Activated T-cell treated with anti-CD3 and anti-CD28 coated beads for 1 hour (primary cell): ENCODE measurements around the gene AWAT1.
"Not testable (repeated sequence)": the region's sequence is repeated elsewhere in the genome, so short reads cannot be mapped to it uniquely, and the experiment has no call there.

Experiments
- DNase-seq: peaks from one replicate; pipeline ENCODE4 v3.0.0-alpha.2; 2020; ENCODE audit warnings: low read depth

The AWAT1 gene

DNA sequence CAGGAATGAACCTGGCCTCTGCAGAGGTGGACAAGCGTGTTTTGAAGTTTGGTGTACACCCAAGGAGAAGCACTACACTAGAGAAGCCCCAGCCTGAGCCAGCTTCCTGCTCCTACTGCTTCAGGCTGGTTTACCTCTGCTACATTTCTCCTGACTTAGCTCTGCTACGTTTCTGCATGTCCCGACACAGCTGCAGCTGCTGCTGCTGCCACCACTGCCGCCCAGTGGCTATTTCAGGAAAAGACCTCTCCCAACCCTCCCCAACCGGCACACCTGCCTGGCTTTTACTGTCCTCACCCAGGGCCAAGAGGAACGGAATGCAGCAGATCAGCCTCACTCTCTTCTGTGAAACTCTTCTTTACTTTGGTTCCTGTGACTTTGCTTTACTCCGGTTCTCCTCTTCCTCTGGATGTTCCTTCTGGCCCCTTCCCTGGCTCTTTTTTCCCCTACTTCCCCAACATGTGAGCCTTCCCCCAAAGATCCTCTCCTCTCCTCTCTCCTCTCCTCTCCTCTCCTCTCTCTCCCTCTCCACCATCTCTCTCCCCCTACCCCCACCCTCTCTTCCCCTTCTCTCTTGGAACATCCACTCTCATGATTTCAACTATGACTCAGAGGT lies 28.6 kb downstream of the AWAT1 start:
- no peak for DNase-seq

DNA sequence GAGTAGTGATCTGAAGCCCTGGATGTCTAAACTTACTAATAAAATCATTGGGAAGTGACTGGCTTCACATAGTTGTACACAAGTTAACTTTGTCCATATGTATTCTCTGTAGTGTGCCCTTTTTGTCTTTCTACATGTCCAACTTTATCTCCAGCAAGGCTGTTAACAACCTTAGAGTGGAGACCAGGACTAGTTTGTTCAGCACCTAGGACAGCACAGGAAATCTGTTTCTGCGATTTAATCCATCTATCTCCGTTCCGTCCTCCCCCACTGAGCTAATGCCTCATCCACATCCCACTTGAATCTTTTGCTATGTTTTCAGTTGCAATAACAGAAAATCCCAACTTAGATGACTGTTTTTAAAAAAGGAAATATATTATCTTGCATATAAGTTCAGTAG lies 30.3 kb downstream of the AWAT1 start:
- DNase-seq = no peak

DNA sequence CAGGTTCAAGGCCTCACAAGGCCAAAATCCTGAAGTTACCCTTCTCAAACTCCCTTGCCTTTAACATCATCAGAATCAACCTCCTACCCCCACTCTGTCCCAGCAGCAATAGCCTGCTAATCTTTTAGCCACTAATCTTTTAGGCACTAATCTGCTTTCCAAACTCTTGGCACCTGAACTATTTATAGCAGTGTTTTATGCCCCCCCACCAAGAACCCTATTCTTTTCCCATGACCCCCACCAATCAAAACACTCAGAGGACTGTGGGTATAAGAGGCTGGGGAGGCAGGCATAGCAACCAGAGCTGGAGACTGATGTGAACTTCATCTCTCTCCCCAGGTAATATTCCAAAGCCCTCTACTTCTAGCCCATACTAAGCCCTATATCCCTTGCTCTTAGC lies 33.6 kb downstream of the AWAT1 start, which contains the start of gene ARR3:
Gene ARR3, plus strand, starts transcription at position 301 of the 400 bp plus-strand sequence. CDS start 1,052 bp downstream, outside the sequence.
- no peak for DNase-seq

- not testable (repeated sequence) for DNase-seq
These were observed 39.6 kb downstream of the AWAT1 start for GRCh38 chrX:70274029-70274428.

DNA sequence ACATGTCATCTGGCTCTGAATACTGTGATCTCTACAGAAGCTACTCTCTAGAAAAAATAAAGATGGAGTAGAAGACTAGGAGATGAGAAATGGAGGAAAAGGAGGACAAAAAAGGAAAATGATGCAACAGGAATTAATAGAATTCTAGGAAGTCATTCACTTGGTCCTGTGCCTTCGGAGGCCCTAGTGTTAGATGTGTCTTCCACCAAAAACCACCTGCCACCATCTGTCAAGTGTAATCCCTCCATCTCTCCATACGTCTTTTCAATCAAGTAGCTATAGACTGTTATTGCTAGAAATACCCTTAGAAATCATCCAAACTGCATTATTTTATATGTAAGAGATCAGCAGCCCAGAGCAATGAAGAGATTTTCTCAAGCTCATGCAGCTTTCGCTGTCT lies 44.6 kb downstream of the AWAT1 start:
- no peak for DNase-seq

- DNase-seq = no peak
These were observed 46.1 kb downstream of the AWAT1 start for GRCh38 chrX:70280573-70280972.

- no peak for DNase-seq
These were observed 47.5 kb downstream of the AWAT1 start, which contains the start of gene RAB41 for GRCh38 chrX:70281951-70282350. Gene RAB41, plus strand, starts transcription at chrX:70282172. Its CDS starts 46 bp downstream, at chrX:70282218.

DNA sequence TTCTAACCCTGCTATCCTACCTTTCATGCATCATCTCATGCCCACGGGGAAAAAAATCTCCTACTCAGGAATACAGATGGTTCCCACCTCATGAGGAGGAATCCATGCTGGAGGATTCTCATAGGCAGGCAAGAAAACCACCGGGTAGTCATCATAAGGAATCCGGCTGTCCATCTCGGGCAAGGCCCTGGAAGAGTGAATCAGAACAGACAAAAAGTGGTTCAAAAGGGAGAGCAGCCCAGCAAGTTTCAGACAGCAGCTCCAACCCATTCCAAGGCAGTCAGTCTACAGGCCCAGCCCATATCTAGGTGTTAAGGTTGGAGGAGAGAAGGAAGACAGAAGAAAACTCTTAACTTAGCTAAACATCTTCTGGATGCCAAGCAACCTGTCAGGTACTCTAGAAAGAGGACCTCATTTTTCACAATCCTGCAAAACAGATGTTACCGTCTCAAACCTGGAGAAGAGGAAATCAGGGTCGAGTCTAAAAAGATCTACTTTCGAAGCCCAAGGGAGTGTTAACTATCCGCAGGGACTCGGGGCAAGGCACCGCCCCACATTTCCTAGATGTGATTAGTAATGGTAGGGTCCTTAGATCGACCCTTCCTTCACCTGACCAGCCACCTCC lies 54.8 kb downstream of the AWAT1 start:
- DNase-seq = no peak
